ENCODE data around the gene KRTAP16-1.
"Not testable (repeated sequence)": the region's sequence is repeated elsewhere in the genome, so short reads cannot be mapped to it uniquely, and the experiment has no call there.

The KRTAP16-1 gene

GRCh38 chr17:41301204-41301790, 7.8 kb downstream of the KRTAP16-1 start:
- DNase-seq: no peak

GRCh38 chr17:41298458-41299135, 10.5 kb downstream of the KRTAP16-1 start:
- DNase-seq: no peak

- no peak for DNase-seq
Measured at GRCh38 chr17:41296846-41297245, 12.3 kb downstream of the KRTAP16-1 start.

DNA sequence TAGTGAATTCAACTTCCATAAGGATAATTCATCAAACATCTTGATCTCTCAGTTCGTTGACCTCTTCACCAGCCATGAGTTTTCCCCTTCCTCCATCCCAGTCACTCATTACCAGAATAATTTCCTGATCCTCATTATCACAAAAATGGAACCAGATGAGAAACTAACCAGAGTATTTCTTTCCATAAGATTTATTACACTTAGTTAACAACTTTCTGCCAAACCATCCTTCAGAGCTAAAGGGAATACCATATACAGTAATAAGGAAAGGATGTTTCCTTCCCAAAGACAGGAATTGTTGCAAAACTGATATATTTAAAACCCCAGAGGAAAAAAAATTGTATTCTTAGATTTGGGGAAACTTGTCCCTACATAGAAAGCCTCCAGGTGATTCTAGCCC, 15.1 kb downstream of the KRTAP16-1 start:
- DNase-seq: no peak

- DNase-seq: no peak
Measured at GRCh38 chr17:41287050-41287449, 22.1 kb downstream of the KRTAP16-1 start.

DNA sequence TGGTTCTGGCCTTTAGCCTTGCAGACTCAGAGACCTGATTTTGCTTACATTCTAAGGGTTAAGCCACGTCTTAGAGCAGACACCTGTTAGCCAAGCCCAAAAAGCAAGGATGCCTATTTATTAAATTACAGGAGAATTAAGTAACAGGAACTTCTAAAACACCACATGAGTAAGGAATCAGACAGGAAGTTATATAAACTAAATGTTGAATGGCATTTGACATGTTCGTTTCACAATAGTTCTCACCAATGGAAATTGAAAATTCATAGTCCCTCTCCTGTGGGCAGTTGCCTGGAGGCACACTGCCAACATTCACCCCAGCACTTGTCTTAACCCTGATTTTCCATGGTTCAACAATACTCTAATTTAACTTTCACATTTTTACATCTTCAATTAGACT, 24.6 kb downstream of the KRTAP16-1 start:
- no peak for DNase-seq

DNA sequence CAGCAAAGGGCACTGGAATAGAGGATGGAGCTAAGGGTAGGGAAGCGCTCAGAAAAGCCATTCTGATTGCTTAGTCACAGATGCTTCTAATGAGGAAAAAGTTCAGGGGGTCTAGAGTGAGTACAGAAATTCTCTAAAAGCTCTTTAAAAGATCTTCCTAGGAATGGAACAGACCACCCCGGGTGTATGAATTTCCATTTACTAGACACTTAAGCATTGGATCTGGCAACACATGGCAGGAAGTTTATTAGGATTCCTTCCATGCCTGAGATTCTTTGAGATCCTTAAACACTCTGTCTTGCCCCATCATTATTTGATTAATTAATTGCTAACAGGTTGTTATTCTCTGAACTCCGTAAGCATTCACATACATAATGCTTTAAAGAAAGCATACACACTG, 25.1 kb downstream of the KRTAP16-1 start:
- no peak for DNase-seq

- DNase-seq: no peak
Measured at GRCh38 chr17:41278176-41278955, 30.7 kb downstream of the KRTAP16-1 start.

DNA sequence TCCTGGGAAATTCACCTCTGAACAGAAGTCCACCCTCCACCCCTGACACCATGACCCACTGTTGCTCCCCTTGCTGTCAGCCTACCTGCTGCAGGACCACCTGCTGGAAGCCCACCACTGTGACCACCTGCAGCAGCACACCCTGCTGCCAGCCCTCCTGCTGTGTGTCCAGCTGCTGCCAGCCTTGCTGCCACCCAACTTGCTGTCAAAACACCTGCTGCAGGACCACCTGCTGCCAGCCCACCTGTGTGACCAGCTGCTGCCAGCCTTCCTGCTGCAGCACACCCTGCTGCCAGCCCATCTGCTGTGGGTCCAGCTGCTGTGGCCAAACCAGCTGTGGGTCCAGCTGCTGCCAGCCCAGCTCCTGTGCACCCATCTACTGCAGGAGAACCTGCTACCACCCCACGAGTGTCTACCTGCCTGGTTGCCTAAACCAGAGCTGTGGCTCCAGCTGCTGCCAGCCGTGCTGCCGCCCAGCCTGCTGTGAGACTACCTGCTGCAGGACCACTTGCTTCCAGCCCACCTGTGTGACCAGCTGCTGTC, 33.4 kb downstream of the KRTAP16-1 start, which contains the start of gene KRTAP9-7:
Gene KRTAP9-7, plus strand, starts transcription at position 51 of the 543 bp plus-strand sequence. Its CDS starts 0 bp downstream, at position 51.
- not testable (repeated sequence) for DNase-seq

GRCh38 chr17:41271858-41272257, 37.3 kb downstream of the KRTAP16-1 start:
- no peak for DNase-seq

- not testable (repeated sequence) for DNase-seq
Measured at GRCh38 chr17:41271323-41271722, 37.8 kb downstream of the KRTAP16-1 start.

GRCh38 chr17:41267711-41268110, 41.4 kb downstream of the KRTAP16-1 start:
- no peak for DNase-seq

GRCh38 chr17:41265078-41265477, 44.0 kb downstream of the KRTAP16-1 start, which contains the start of gene KRTAP9-6:
KRTAP9-6 (plus strand) TSS chr17:41265378; CDS start chr17:41265378, 0 bp downstream.
- no peak for DNase-seq

- no peak for DNase-seq
Measured at GRCh38 chr17:41264599-41264998, 44.5 kb downstream of the KRTAP16-1 start.

DNA sequence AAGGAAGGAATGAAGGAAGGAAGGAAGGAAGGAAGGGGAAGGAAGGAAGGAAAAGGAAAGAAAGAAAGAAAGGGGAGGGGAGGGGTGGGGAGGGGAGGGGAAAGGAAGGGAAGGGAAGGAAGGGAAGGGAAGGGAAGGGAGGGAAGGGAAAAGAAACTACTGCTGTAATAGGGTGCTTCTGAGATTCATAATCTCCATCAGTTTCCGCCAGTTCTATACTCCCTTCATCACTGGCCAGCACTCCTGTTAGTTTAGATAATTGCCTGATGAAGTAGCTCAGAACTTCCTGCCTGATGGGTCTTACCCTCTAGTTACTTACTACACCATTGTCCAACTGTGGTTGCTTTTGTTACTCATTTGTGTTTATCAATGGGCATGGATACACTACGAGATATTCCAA, 45.9 kb downstream of the KRTAP16-1 start:
- DNase-seq: no peak

DNA sequence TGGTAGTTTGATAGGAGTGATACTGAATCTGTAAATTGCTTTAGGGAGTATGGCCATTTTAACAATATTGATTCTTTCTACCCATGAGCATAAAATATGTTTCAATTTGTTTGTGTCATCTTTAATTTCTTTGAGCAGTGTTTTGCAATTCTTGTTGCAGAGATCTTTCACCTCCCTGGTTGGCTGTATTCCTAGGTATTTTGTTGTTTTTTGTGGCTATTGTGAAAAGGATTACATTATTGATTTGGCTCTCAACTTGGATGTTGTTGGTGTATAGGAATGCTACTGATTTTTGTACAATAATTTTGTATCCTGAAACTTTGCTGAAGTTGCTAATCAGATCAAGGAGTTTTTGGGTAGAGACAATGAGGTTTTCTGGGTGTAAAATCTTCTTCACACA, 50.7 kb downstream of the KRTAP16-1 start:
- no peak for DNase-seq
